ENCODE measurements around the gene KAZALD1. TPM values are rescaled to one million over a fixed set of nuclear protein-coding genes. Genes with fewer than 3 reads are reported as not detected.

Gene KAZALD1
- total RNA-seq, 1 experiment from 2014 or later, result 16.0 TPM

DNA sequence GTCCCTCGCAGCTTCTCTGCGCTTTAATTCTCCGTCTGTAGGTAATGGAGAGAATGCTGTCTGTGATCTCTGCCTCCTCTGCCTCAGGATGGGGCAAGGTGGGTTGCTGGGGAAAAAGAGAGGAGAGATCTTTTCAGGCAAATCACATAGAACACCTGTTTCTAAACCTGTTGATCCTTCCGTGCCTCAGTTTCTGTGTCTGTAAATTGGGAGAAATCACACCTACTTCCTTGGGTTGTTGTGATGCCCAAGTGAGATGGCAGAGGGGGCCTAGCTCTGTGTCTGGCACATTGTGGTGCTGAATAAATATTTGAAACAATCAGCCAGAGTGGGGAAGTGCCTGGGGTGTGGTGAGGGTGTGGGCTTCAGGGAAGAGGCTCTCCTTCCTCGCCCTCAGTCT lies 28.8 kb downstream of the KAZALD1 start:
- no peak overlapping the region for H3K4me2 ChIP-seq (ENCODE audit: low read length)
- H4K20me1 ChIP-seq (ENCODE audit: insufficient read depth), result no peaks in the 10 kb centered on the region
- intact Hi-C loops (cut with micrococcal nuclease), result no loop called here
- no peak overlapping the region for H2AFZ ChIP-seq (ENCODE audit: low read depth, low read length, poor library complexity, severe bottlenecking)
- H3K9me2 ChIP-seq (ENCODE audit: insufficient read depth), result no peaks in the 10 kb centered on the region
- peaks cover 6 to 32% of the 10 kb centered on the region in 2 experiments; a peak in 3 of 4 replicates for H3K4me1 ChIP-seq (ENCODE audit: control insufficient read depth in 1 of 2, insufficient read depth in 2 of 2, low read length in 2 of 2)
- no peak for DNase-seq (ENCODE audit: low read depth, low spot score)
- no peaks in the 10 kb centered on the region for H3K36me3 ChIP-seq (ENCODE audit: control insufficient read depth in 1 of 2, insufficient read depth in 2 of 2, low read length in 2 of 2)
- ATAC-seq, result no peak
- ChIA-PET CTCF (interaction anchor here (2.0 kb wide), 1 partner anchor 41 kb away, joined by 10 read pairs; no protein-coding TSS in a partner anchor), RAD21 (ENCODE audit: low non-redundant PET in 1 of 2, low total read pairs in 2 of 2, uncharacterized antibody in 2 of 2, unreplicated experiment in 2 of 2) (no interaction called here), POLR2A (no interaction called here)
- no peaks in the 10 kb centered on the region for H3K79me2 ChIP-seq (ENCODE audit: insufficient read depth, low read length)
- TF ChIP-seq CTCF (IDR thresholded peaks at IDR 0.05 in 2 of 3, conservative IDR thresholded peaks at IDR 0.05 in 1 of 3; ENCODE audit: borderline replicate concordance in 1 of 3, insufficient read depth in 1 of 3, low read depth in 2 of 3, low read length in 2 of 3) (no peak), RAD21 (IDR thresholded peaks at IDR 0.05; ENCODE audit: low read depth) (no peak), SP1 (IDR thresholded peaks at IDR 0.05; ENCODE audit: low read depth) (no peak), EZH2phosphoT487 (IDR thresholded peaks at IDR 0.05; ENCODE audit: borderline replicate concordance) (no peak), ELF1 (IDR thresholded peaks at IDR 0.05; ENCODE audit: borderline replicate concordance, low read depth) (no peak), POLR2A (IDR thresholded peaks at IDR 0.05; ENCODE audit: borderline replicate concordance, extremely low read depth, insufficient read depth, insufficient read length) (no peak), CBX3 (IDR thresholded peaks at IDR 0.05; ENCODE audit: low read depth) (no peak), TCF7L2 (IDR thresholded peaks at IDR 0.05; ENCODE audit: borderline replicate concordance, extremely low read depth, insufficient read depth, insufficient read length) (no peak), YY1 (IDR thresholded peaks at IDR 0.05; ENCODE audit: extremely low read depth, insufficient replicate concordance, low read depth, low read length) (no peak)
- no peaks in the 10 kb centered on the region for H3K9me3 ChIP-seq (ENCODE audit: control insufficient read depth in 1 of 2, insufficient read depth in 1 of 2, low read depth in 1 of 2, low read length in 2 of 2)
- no peak overlapping the region for H3K9ac ChIP-seq (ENCODE audit: low read length)
- peaks cover 4% of the 10 kb centered on the region; the same call in 1 of the 2 replicates for H3K27me3 ChIP-seq (ENCODE audit: insufficient read depth, low read length)
- no TSS peak for BruUV-seq (replicated peaks)
- H3K27ac ChIP-seq (ENCODE audit: low read depth, low read length), result no peak overlapping the region
- H3K4me3 ChIP-seq (replicated peaks in 1 of 2; ENCODE audit: low read depth in 1 of 2, low read length in 2 of 2), result no peak overlapping the region

Measured in HCT116 (cell line).